ENCODE measurements around the gene SPO11. TPM values are rescaled to one million over a fixed set of nuclear protein-coding genes. Genes with fewer than 3 reads are reported as not detected.

SPO11 gene
- total RNA-seq, 2 experiments from 2014 or later = not detected

DNA sequence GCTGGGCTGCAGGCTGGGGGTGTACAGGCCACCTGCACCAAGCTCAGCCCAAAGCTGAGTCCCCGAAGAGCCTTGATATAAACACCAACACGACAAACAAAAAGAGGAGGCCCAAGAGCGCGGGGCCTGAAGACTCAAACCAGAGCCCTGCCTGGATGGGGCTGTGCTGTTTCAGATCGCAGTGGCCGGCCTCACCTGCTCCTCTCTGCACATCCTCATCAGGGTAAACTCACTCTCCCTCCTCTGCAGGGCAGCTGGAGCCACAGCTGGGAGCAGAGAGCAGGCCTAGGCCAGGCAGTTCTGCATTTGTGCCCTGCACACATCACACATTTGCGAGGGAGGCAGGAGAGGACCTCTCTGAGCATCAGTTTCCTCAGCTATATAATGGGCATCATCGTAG lies 57.9 kb downstream of the SPO11 start:
- peaks cover 7% of the 10 kb centered on the region for H3K36me3 Mint-ChIP-seq (ENCODE audit: low read depth)
- ChIA-PET POLR2A (no interaction called here), CTCF (interaction anchor here (1.4 to 5.3 kb wide), 3 partner anchors 9 to 108 kb away, joined by 4 to 18 read pairs (median 7); no protein-coding TSS in a partner anchor)
- H3K27me3 Mint-ChIP-seq = no peaks in the 10 kb centered on the region
- no peak overlapping the region for H3K4me3 Mint-ChIP-seq
- no peaks in the 10 kb centered on the region for H3K9me3 Mint-ChIP-seq
- no peak for DNase-seq
- H3K27ac Mint-ChIP-seq = no peak overlapping the region
- H3K4me1 Mint-ChIP-seq = peaks cover 34% of the 10 kb centered on the region

DNA sequence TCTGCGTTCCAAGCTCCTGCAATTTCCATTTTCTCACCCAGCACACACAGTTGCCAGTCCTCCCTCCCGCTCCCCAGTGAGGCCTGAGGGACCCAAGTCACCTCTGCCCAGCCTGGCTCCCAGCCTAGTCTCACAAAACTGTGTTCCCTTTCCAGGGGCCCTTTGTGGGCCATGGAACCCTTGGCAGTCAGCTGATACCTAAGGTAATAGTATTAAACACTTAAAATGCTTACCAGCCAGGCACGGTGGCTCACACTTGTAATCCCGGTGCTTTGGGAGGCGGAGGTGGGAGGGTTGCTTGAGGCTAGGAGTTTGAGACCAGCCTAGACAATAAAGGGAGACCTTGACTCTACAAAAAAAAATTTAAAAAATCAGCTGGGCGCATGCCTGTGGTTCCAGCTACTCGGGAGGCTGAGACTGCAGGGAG lies 58.4 kb downstream of the SPO11 start:
- no peak overlapping the region for H3K27ac Mint-ChIP-seq
- H3K4me1 Mint-ChIP-seq = peaks cover 31% of the 10 kb centered on the region
- no peak for DNase-seq
- H3K36me3 Mint-ChIP-seq (ENCODE audit: low read depth) = peaks cover 8% of the 10 kb centered on the region
- no peak overlapping the region for H3K4me3 Mint-ChIP-seq
- no peaks in the 10 kb centered on the region for H3K9me3 Mint-ChIP-seq
- ChIA-PET CTCF (interaction anchor here (0.7 to 5.3 kb wide), 3 partner anchors 9 to 26 kb away, joined by 3 to 18 read pairs (median 7); no protein-coding TSS in a partner anchor), POLR2A (no interaction called here)
- no peaks in the 10 kb centered on the region for H3K27me3 Mint-ChIP-seq

DNA sequence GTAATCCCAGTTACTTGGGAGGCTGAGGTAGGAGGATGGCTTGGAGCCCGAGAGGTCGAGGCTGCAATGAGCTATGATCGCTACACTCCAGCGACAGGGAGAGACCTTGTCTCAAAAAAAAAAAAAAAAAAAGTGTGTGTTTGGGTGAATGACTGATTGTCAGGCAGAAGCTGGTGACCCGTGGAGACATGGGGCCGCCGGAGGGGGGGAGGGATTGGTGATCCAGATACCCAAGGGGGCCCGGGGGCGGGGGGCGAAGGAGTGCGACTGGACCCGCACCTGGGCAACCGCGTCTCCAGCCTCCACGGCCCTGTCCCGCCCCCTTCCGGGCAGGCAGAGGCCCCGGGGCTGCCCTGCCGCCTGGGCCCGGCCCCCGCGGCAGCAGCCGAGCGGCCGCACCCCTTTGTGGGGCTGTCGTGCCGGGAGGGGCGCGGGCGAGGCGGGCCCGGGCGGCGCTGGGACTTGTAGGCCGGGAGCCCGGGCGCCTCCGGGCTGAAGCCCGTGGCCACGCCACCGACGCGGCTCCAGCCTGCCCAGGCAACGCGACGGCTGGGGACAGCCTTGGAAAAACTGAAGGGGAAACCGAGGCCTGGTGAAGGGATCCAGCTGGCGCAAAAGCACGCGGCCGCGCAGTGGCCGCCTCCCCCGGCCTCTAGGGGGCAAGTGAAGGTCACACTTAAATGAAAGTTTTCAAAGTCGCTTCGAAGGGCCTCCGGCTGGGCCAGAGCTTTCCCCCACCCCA lies 59.5 kb downstream of the SPO11 start:
- ChIA-PET POLR2A (interaction anchor here (0.6 to 1.6 kb wide), 2 partner anchors 44 to 55 kb away, joined by 3 to 6 read pairs; no protein-coding TSS in a partner anchor), CTCF (interaction anchor here (1.0 to 5.3 kb wide), 6 partner anchors 9 to 31 kb away, joined by 3 to 18 read pairs (median 4); no protein-coding TSS in a partner anchor)
- DNase-seq = peak; percentile 49
- Mint-ChIP-seq H3K27ac (peak overlapping the region; percentile 93), H3K9me3 (no peaks in the 10 kb centered on the region), H3K36me3 (ENCODE audit: low read depth) (peaks cover 19% of the 10 kb centered on the region), H3K27me3 (no peaks in the 10 kb centered on the region), H3K4me3 (peak overlapping the region; percentile 77), H3K4me1 (peaks cover 36% of the 10 kb centered on the region)

DNA sequence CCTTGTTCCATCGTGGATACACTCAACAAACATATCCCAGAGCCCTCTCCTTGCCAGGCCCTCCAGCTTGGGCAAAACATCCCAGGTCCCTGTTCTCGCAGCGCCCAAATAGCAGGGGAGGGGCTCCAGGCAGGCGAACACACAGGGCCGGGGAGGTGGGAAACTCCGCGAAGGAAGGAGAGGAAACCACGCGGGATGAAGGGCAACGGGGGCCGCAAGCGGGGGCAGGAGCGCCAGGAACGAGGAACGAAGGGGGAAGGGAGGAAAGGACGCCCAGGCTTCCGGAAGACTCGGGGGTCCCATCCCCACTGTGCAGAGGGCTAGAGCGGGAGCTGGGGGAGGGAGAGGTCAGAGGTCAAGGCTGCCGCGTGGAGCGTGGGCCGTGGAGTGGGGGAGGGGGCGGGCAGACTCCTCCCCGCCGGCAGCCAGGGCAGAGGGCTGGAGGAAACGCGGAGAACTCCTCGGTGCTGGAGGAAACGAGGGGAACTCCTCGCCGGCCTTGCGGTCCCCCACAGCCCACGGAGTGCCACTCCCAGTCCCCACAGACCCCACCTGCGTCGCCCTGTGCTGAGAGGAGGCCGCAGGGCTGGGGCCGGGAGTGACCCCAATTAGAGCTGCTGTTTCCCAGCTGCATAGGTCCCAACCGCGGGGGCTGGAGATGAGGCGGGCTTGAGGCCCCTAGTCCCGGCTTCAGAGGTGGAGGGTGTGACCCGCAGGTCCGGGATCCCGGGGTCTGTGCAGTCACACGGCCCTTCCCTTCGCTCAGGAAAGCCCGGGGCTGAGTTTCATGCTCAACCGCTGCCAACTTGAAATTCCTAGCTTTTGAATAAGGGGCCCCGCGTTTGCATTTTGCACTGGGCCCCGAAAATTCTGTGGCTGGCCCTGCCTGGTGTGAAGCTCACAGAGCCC lies 60.3 kb downstream of the SPO11 start:
- DNase-seq = peak; percentile 62
- CTCF ChIA-PET = interaction anchor here (0.8 to 5.3 kb wide), 12 partner anchors 8 to 104 kb away, joined by 3 to 18 read pairs (median 3); no protein-coding TSS in a partner anchor
- peaks cover 43% of the 10 kb centered on the region for H3K4me1 Mint-ChIP-seq
- peak overlapping the region; percentile 77 for H3K4me3 Mint-ChIP-seq
- H3K36me3 Mint-ChIP-seq (ENCODE audit: low read depth) = peaks cover 27% of the 10 kb centered on the region
- H3K27me3 Mint-ChIP-seq = no peaks in the 10 kb centered on the region
- POLR2A ChIA-PET = interaction anchor here (0.6 to 1.6 kb wide), 3 partner anchors 43 to 728 kb away, joined by 3 to 6 read pairs (median 5); no protein-coding TSS in a partner anchor
- H3K27ac Mint-ChIP-seq = peak overlapping the region; percentile 93
- H3K9me3 Mint-ChIP-seq = no peaks in the 10 kb centered on the region

DNA sequence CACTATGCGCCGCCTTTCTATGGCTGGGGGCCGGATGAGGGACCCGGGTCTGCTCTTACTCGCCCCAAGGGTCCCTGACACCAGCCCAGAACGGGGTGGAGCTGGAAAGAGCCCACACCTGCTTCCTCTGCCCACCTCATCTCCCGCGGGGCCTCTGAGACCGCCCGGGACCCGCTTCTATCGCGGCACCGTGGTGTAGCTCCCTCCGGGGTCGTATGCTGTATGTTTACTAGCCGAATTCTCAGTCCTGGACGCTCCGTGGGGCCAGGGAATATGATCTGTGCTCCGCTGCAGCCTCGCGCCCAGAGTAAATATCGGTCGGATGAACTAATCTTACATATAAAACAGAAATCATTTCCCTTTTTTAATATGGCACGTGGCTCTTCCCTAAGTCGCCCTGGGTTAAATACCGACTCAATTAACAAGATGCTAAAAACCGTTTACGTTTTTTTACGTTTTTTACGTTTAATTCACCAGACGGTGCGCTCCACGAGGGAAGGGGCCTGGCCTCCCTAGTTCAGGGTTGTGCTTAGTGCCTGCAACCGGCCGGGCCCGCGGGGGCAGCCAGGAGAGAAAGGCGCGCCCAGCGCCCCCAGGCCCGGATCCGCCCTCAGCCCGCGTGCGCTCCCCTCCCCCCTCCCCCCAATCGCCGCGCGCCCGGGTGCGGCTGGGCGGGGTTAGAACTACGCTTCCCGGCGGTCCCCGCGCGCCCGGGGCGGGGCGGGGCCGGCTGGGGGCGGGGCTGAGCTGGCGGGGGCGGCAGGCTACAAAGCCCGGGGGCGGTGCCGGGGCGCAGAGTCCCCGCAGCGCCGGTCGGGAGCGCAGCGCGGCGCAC lies 61.2 kb downstream of the SPO11 start, which contains the start of gene RBM38:
RBM38 (plus strand) TSS at position 793 of the 835 bp plus-strand sequence. CDS start 186 bp downstream, outside the sequence.
- CTCF ChIA-PET = interaction anchor here (0.8 to 5.3 kb wide), 10 partner anchors 8 to 103 kb away, joined by 3 to 18 read pairs (median 4); no protein-coding TSS in a partner anchor
- H3K27ac Mint-ChIP-seq = peak within 1 kb of the TSS; percentile 93
- POLR2A ChIA-PET = interaction anchor here (0.6 kb wide), 2 partner anchors 26 to 729 kb away, joined by 3 to 5 read pairs; no protein-coding TSS in a partner anchor
- peak within 1 kb of the TSS; percentile 90 for H3K4me3 Mint-ChIP-seq
- H3K27me3 Mint-ChIP-seq = no peaks in the 10 kb centered on the region
- DNase-seq = peak; percentile 73
- no peaks in the 10 kb centered on the region for H3K9me3 Mint-ChIP-seq
- peaks cover 47% of the 10 kb centered on the region for H3K4me1 Mint-ChIP-seq
- H3K36me3 Mint-ChIP-seq (ENCODE audit: low read depth) = peaks cover 33% of the 10 kb centered on the region

DNA sequence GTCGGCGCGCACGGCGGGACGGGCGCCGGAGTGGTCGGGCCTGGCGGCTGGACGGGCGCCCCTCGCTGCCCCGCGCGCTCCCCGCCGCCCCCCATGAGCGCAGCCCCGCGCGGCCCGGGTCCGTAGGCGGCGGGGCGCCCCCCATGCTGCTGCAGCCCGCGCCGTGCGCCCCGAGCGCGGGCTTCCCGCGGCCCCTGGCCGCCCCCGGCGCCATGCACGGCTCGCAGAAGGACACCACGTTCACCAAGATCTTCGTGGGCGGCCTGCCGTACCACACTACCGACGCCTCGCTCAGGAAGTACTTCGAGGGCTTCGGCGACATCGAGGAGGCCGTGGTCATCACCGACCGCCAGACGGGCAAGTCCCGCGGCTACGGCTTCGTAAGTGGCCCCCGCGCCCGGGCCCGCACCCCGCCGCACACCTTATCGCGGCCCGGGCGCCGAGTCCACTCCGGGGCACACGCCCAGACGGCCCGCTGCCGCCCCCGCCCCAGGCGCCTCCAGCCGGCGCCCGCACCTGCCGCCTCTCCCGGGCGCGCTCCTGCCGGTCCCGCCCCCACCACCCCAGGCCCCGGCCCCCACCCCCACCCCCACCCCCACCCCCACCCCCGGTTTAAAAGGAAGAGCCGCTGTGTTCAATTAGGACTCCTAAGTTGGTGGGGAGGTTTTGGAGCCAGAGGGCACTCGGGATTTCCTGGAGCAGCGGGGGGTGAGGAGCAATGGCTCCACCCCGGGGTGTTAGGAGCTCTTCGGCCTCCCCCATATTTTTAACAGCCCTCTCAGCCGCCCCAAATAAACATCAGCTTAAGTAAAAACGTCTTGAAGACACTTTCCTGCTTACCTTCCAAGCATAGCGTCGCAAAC lies 62.1 kb downstream of the SPO11 start:
- ChIA-PET CTCF (interaction anchor here (0.5 to 5.3 kb wide), 5 partner anchors 9 to 39 kb away, joined by 3 to 18 read pairs (median 4); no protein-coding TSS in a partner anchor), POLR2A (interaction anchor here (0.6 to 0.8 kb wide), 2 partner anchors 25 to 141 kb away, joined by 3 to 5 read pairs; no protein-coding TSS in a partner anchor)
- Mint-ChIP-seq H3K4me1 (peaks cover 55% of the 10 kb centered on the region), H3K9me3 (no peaks in the 10 kb centered on the region), H3K27me3 (no peaks in the 10 kb centered on the region), H3K27ac (peak overlapping the region; percentile 86), H3K36me3 (ENCODE audit: low read depth) (peaks cover 40% of the 10 kb centered on the region), H3K4me3 (peak overlapping the region; percentile 90)
- DNase-seq = peak; percentile 28

DNA sequence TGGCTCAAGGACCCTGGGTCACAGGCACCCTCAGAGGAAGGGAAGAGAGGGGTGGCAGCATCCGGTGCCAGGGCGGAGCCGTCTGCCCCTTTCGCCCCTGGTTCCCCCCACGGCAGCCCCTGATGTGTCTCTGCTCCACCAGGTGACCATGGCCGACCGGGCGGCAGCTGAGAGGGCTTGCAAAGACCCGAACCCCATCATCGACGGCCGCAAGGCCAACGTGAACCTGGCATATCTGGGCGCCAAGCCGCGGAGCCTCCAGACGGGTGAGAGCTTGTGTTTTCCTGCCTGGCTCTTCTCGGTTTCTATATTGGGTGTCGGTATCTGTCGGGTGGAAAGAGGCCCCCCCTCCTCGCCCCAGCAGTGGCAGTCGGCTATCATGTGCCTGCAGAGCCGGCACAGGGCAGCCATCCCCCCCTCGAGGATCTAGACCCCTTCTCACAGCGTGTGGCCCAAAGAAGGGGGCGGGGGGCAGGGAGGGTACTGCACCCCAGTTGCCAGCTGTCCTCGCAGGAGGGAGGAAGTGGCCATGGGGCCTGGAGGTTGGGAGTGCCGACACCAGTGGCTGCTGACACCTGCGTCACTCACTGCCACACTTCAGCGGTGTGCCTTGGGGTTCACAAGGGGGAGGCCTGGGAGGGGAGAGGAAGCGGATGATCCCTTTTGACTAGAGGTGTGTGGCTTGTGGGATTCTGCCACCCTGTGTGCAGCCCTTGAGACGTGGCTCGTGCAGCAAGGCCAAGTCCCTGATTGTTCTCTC lies 63.1 kb downstream of the SPO11 start:
- H3K36me3 Mint-ChIP-seq (ENCODE audit: low read depth) = peaks cover 50% of the 10 kb centered on the region
- no peaks in the 10 kb centered on the region for H3K9me3 Mint-ChIP-seq
- POLR2A ChIA-PET = interaction anchor here (0.6 to 0.8 kb wide), 2 partner anchors 10 to 142 kb away, joined by 3 to 5 read pairs; no protein-coding TSS in a partner anchor
- H3K27me3 Mint-ChIP-seq = no peaks in the 10 kb centered on the region
- peak overlapping the region; percentile 90 for H3K4me3 Mint-ChIP-seq
- CTCF ChIA-PET = interaction anchor here (0.5 to 1.2 kb wide), 2 partner anchors 10 kb away, joined by 3 read pairs; no protein-coding TSS in a partner anchor
- H3K27ac Mint-ChIP-seq = peak overlapping the region; percentile 86
- DNase-seq = peak; percentile 92
- peaks cover 65% of the 10 kb centered on the region for H3K4me1 Mint-ChIP-seq

Small RNA genes lying within 50 kb of the gene (microRNA-seq; reads per million reads assigned to microRNA genes)
- not detected for gene MIR4325 (ENCODE audit: borderline microRNAs expressed, borderline replicate concordance)

Other genes with a start within 250 kb of the SPO11 start
- gene BMP7, start 63.2 kb upstream of the SPO11 start, total RNA-seq = not detected
- gene RAE1, start 21.5 kb downstream of the SPO11 start, total RNA-seq = 10 to 100 TPM; 37.5 to 37.9 TPM
- gene RBM38, start 61.6 kb downstream of the SPO11 start, total RNA-seq = 10 to 100 TPM; 97.3 to 98.8 TPM
- not detected for gene CTCFL, start 195.3 kb downstream of the SPO11 start, total RNA-seq
- not detected for gene PCK1, start 231.3 kb downstream of the SPO11 start, total RNA-seq

Measured in activated CD4-positive, alpha-beta T cell treated with anti-CD3 and anti-CD28 coated beads, Interleukin-2, amount 10 ng/mL, durations not matched to agents 7 days and 5 days (primary cell).